ENCODE data around the gene CWH43.
"Not testable (repeated sequence)": the region's sequence is repeated elsewhere in the genome, so short reads cannot be mapped to it uniquely, and the experiment has no call there.

CWH43 gene

GRCh38 chr4:49104231-49104930 lies 118.3 kb downstream of the CWH43 start:
- not testable (repeated sequence) for H3K4me3 ChIP-seq (ENCODE audit: low read depth, low read length)

DNA sequence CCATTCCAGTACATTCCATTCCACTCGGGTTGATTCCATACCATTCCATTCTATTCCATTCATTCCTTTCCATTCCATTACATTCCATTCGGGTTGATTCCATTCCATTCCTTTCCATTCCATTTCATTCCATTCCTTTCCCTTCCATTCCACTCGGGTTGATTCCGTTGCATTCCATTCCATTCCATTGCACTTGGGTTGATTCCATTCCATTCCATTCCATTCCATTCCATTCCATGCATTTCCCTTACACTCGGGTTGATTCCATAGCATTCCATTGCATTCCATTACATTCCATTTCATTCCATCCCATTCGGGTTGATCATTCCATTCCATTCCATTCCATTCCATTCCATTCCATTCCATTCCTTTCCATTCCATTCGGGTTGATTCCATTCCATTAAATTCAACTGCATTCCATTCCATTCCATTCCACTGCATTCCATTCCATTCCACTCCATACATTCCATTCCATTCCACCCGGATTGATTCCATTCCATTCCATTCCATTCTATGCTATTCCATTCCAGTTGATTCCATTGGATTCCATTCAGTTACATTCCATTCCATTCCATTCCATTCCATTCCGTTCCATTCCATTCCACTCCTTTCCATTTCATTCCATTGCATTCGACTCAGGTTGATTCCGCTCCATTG lies 119.3 kb downstream of the CWH43 start:
- H3K4me3 ChIP-seq (ENCODE audit: low read depth, low read length) = not testable (repeated sequence)

DNA sequence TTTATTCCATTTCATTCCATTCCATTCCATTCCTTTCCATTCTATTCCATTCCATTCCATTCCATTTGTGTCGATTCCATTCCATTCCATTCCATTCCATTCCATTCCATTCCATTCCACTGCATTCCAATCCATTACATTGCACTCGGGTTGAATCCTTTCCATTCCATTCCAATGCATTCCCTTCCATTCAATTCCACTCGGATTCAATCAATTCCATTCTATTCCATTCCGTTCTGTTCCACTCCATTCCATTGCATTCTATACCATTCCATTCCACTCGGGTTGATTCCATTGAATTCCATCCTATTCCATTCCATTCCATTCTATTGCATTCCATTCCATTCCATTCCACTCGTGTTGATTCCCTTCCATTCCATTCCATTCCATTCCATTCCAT lies 121.2 kb downstream of the CWH43 start:
- not testable (repeated sequence) for H3K4me3 ChIP-seq (ENCODE audit: low read depth, low read length)

DNA sequence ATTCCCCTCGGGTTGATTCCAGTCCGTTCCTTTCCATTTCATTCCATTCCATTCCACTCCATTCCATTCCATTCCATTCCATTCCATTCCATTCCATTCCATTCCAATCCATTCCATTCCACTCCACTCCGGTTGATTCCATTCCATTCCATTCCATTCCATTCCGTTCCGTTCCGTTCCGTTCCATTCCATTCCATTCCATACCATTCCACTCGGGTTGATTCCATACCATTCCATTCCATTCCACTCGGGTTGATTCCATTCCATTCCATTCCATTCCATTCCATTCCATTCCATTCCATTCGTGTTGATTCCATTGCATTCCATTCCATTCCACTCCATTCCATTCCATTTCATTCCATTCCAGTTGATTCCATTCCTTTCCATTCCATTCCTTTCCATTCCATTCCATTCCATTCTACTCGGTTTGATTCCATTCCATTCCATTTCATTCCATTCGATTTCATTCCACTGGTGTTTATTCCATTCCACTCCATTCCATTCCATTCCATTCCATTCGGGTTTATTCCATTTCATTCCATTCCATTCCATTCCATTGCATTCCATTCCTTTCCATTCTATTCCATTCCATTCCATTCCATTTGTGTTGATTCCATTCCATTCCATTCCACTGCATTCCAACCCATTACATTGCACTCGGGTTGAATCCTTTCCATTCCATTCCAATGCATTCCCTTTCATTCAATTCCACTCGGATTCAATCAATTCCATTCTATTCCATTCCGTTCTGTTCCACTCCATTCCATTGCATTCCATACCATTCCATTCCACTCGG lies 122.3 kb downstream of the CWH43 start:
- not testable (repeated sequence) for H3K4me3 ChIP-seq (ENCODE audit: low read depth, low read length)

DNA sequence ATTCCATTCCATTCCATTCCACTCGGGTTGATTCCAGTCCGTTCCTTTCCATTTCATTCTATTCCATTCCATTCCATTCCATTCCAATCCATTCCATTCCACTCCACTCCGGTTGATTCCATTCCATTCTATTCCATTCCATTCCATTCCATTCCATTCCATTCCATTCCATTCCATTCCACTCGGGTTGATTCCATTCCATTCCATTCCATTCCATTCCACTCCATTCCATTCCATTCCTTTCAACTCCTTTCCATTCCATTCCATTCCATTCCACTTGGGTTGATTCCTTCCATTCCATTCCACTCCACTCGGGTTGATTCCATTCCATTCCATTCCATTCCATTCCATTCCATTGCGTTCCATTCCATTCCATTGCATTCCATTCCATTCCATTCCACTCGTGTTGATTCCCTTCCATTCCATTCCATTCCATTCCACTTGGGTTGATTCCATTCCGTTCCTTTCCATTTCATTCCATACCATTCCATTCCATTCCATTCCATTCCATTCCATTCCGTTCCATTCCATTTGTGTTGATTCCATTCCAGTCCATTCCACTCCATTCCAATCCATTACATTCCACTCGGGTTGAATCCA lies 123.6 kb downstream of the CWH43 start:
- H3K4me3 ChIP-seq (ENCODE audit: low read depth, low read length) = not testable (repeated sequence)

GRCh38 chr4:49110579-49110978 lies 124.5 kb downstream of the CWH43 start:
- H3K4me3 ChIP-seq (ENCODE audit: low read depth, low read length) = not testable (repeated sequence)

Data from WI38 (cell line).